Brain microvascular endothelial cell (primary cell): ENCODE results near the gene SEC61B.
"Not testable (repeated sequence)": the region's sequence is repeated elsewhere in the genome, so short reads cannot be mapped to it uniquely, and the experiment has no call there.

Source experiments
- DNase-seq: peaks from one replicate; pipeline ENCODE4 v3.0.0-alpha.2; 2020
- H3K27ac ChIP-seq: fragments of 250-450 bp; sonication (Bioruptor Pico); 2 replicates; pipeline ENCODE4 v1.5.1; 2020; ENCODE audit warnings: mild to moderate bottlenecking, moderate library complexity
- H3K27me3 ChIP-seq: fragments of 250-450 bp; sonication (Bioruptor Pico); replicated peaks from 2 replicates; pipeline ENCODE4 v1.5.1; 2020; ENCODE audit warnings: mild to moderate bottlenecking
- H3K36me3 ChIP-seq: fragments of 250-450 bp; sonication (Bioruptor Pico); replicated peaks from 2 replicates; pipeline ENCODE4 v1.5.1; 2020; ENCODE audit warnings: mild to moderate bottlenecking
- H3K4me3 ChIP-seq: 2 replicates; pipeline ENCODE4 v1.5.1; 2011; ENCODE audit warnings: low read depth, mild to moderate bottlenecking, control low read depth, low read length, moderate library complexity
- CTCF ChIP-seq: IDR thresholded peaks from 2 replicates; pipeline ENCODE4 v1.5.1; 2011; ENCODE audit warnings: low read depth, mild to moderate bottlenecking, moderate library complexity, low read length, control low read depth, inconsistent platforms; ENCODE audit errors: missing control alignments
- in situ Hi-C: cut with HindIII; loops from 2 replicates; pipeline ENCODE4 v1.10.0; 2017; ENCODE audit warnings: low sequenced_read_pairs, low pct_ligation_motif_present

The SEC61B gene

GRCh38 chr9:99237356-99237755, 15.3 kb downstream of the SEC61B start:
- H3K27me3 ChIP-seq, result no peaks in the 10 kb centered on the region
- no peak overlapping the region for H3K27ac ChIP-seq
- TF ChIP-seq CTCF, result no peak
- H3K36me3 ChIP-seq, result peaks cover 9% of the 10 kb centered on the region
- no peak for DNase-seq
- in situ Hi-C loops, result no loop called here
- H3K4me3 ChIP-seq, result no peak overlapping the region

- H3K27me3 ChIP-seq, H3K27ac ChIP-seq, H3K36me3 ChIP-seq, DNase-seq, H3K4me3 ChIP-seq, in situ Hi-C loops: not testable (repeated sequence)
Observed at GRCh38 chr9:99237849-99238248, 15.8 kb downstream of the SEC61B start.

- no peak for TF ChIP-seq CTCF
- H3K27ac ChIP-seq, result no peak overlapping the region
- no peak overlapping the region for H3K4me3 ChIP-seq
- in situ Hi-C loops, result no loop called here
- H3K36me3 ChIP-seq, result peaks cover 1% of the 10 kb centered on the region
- DNase-seq, result no peak
- no peaks in the 10 kb centered on the region for H3K27me3 ChIP-seq
Observed at GRCh38 chr9:99238331-99238730, 16.2 kb downstream of the SEC61B start.

GRCh38 chr9:99239341-99240060, 17.4 kb downstream of the SEC61B start:
- in situ Hi-C loops, result no loop called here
- Histone ChIP-seq H3K4me3 (no peak overlapping the region), H3K27ac (no peak overlapping the region), H3K27me3 (no peaks in the 10 kb centered on the region), H3K36me3 (no peaks in the 10 kb centered on the region)
- no peak for TF ChIP-seq CTCF
- peak; percentile 10 for DNase-seq

- no peaks in the 10 kb centered on the region for H3K27me3 ChIP-seq
- H3K4me3 ChIP-seq, result no peak overlapping the region
- no peak overlapping the region for H3K27ac ChIP-seq
- DNase-seq, result no peak
- no peaks in the 10 kb centered on the region for H3K36me3 ChIP-seq
- TF ChIP-seq CTCF, result peak; percentile 30
- in situ Hi-C loops, result no loop called here
Observed at GRCh38 chr9:99241106-99241505, 19.0 kb downstream of the SEC61B start.

GRCh38 chr9:99244344-99245260, 22.5 kb downstream of the SEC61B start:
- no peaks in the 10 kb centered on the region for H3K36me3 ChIP-seq
- no peak overlapping the region for H3K27ac ChIP-seq
- H3K4me3 ChIP-seq, result no peak overlapping the region
- DNase-seq, result no peak
- in situ Hi-C loops, result no loop called here
- H3K27me3 ChIP-seq, result no peaks in the 10 kb centered on the region
- TF ChIP-seq CTCF, result no peak
